Activated T-cell treated with anti-CD3 and anti-CD28 coated beads for 4 hours (primary cell): ENCODE data around the gene ERAS.
"Not testable (repeated sequence)": the region's sequence is repeated elsewhere in the genome, so short reads cannot be mapped to it uniquely, and the experiment has no call there.

Source experiments
- DNase-seq: peaks from one replicate; pipeline ENCODE4 v3.0.0-alpha.2; 2020

ERAS gene

DNA sequence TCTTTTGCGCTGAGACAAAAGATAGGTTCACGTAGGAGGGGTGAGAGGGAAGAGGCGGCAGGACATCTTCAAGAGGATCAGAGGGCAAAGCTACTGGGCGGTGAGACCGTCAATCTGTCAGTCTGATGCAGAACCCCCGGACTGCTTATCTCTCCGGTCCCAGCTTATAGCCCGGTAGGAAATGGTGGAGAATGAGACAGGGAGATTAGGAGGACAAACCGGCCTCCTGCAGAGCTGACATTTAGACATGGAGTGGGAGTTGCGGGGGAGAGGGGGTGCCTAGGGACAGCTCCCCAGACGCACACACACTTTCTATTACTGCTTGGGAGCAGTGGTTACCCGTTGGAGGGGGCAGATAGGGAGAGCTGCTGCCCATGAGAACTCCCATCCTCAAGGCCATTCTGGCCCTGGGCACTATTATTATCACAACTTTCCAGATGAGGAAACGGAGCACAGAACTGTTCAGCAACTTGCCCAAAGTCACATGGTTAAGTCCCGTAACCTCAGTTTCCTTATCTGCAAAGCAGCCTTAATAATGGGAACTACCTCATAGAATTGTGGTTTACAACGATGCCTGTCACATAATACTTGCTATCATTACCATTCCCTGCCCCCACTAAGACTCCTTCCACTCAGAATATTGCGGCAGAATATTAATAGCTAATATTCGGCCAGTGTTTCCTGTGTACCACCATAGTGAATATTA is 25.6 kb upstream of the ERAS start:
- no peak for DNase-seq

DNA sequence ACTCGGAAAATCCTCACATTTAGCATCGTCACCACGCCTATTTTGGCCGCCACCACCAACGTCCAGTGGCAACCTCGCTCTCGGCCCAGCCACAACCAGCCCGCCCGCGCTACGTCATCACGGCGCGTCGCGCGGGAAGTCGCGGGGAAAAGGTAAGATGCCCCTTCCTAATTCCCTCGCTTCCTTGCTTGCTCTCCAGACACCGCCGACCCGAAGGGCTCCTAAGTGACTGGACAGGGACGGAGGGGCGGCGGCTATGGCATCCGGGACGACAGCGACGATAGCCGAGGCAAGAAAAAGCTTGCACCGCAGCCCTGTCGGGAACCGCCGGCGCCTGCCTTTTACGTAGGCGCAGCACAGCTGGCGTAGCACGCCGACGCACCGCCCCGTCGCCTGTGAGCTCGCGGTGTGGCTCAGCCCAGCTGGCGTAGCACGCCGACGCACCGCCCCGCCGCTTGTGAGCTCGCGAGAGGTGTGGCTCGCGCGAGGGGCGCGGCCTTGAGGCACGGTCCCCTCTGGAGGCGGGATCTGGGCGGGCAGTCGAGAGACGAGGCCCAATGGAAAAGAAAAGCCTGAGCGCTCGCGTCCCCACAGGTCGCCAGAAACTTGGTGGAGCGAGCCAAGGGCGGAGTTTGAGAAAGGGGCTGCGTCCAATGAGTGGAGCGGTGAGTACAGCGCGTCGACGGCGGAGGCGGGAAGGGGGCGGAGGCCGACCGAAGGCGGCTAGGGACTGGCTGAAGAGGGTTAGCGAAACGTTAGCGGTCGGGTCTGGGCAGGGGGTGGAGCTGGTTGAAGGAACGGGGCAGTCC is 24.8 kb upstream of the ERAS start, which contains the start of gene HDAC6:
Gene HDAC6, plus strand, starts transcription at position 788 of the 809 bp plus-strand sequence. CDS start 626 bp downstream, outside the sequence.
- peak; percentile 85 for DNase-seq

GRCh38 chrX:48802089-48802904 is 24.0 kb upstream of the ERAS start:
- DNase-seq, result peak; percentile 17

GRCh38 chrX:48802905-48803200 is 23.5 kb upstream of the ERAS start:
- no peak for DNase-seq

DNA sequence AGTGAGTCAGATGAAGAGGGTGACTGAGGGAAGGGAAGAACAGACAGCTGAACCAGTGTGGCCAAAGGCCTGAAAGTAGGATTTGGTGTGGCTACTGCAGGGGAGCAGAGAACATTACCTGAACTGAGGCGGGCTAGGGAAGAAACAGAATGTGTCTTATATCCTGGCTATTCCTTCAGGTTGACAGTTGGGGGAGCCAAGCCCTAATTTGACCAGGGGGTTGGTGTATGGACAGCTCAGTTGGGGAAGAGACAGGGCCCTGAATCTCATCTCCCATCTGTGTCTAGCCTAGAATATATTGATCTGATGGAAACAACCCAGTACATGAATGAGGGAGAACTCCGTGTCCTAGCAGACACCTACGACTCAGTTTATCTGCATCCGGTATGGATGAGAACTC is 20.2 kb upstream of the ERAS start:
- DNase-seq, result no peak

DNA sequence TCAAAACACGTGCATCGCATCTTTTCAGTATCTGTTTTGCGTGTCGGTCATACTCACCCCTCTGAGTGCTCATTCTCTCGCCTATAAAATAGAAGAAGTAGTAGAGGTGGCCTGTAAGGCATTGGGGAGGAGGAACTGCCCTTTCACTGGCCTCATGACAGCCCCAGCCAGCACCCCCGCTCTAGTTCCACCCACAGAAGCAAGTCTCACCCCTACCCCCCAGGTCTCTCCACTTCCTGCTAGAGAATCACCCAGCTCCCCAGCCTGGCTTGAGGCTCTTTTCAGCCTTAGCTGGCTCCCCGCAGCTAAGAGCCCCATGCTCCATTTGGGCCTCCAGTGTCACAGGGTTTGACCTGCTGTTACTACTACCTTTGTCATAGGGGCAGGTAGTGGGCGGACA is 12.7 kb upstream of the ERAS start:
- DNase-seq, result no peak

GRCh38 chrX:48814722-48815121 is 11.6 kb upstream of the ERAS start:
- no peak for DNase-seq

DNA sequence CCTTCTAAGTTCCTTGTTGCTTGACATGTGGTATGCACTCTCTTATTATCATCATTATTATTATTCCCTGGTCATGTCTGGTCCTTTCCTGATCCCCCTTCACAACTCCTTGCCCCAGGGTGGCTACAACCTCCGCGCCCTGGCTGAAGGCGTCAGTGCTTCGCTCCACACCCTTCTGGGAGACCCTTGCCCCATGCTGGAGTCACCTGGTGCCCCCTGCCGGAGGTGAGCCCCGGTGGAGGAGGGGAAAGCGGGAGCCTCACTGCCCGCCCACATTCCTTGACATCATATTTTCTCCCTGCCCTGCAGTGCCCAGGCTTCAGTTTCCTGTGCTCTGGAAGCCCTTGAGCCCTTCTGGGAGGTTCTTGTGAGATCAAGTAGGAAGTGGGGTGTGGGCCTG is 11.0 kb upstream of the ERAS start:
- DNase-seq, result no peak

DNA sequence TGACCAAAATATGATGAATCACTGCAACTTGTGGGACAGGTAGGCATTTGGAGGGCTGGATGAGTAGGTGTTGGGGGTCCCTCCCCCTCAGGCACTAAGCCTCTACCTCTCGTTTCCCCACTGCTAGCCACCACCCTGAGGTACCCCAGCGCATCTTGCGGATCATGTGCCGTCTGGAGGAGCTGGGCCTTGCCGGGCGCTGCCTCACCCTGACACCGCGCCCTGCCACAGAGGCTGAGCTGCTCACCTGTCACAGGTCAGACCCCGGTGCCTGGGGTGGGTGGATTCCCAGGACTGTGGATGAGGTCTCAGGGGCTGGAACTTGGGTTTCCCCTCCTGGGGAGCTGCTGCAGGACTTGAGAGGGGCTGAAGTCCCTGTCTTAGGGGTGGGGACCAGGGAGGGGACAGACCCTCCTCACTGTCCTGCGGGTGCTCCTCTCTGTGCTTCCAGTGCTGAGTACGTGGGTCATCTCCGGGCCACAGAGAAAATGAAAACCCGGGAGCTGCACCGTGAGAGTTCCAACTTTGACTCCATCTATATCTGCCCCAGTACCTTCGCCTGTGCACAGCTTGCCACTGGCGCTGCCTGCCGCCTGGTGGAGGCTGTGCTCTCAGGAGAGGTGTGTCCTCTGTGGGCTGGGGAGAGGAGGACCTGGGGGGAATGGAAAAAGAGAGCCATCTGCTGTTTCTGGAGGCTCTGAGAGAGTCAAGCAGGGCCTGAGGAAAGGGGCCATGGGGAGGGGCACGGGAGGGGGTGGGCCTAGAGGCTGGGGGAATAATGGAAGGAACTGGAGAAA is 10.1 kb upstream of the ERAS start:
- no peak for DNase-seq

- no peak for DNase-seq
Observed at GRCh38 chrX:48818098-48818497, 8.2 kb upstream of the ERAS start.

DNA sequence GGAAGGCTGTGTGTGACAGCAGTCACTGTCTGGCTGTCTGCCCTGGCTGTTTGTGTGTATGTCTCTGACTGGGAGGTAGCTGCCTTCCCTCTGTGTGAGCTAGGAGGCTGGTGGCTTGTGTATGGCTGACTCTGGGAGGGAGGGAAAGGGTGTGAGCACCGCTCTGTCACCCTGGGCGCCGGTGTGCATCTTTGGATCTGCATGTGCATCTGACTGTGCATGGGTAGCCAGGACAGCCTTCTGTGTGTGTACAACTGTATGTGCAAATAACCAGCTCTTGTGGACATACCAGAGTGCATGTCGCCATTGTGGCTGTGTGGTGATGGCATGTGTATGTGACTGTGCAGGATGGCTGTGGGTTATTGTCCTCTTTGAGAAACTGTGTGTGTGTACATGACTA is 7.4 kb upstream of the ERAS start:
- no peak for DNase-seq

- not testable (repeated sequence) for DNase-seq
Observed at GRCh38 chrX:48819394-48819793, 6.9 kb upstream of the ERAS start.

- DNase-seq, result no peak
Observed at GRCh38 chrX:48823053-48823452, 3.3 kb upstream of the ERAS start.

DNA sequence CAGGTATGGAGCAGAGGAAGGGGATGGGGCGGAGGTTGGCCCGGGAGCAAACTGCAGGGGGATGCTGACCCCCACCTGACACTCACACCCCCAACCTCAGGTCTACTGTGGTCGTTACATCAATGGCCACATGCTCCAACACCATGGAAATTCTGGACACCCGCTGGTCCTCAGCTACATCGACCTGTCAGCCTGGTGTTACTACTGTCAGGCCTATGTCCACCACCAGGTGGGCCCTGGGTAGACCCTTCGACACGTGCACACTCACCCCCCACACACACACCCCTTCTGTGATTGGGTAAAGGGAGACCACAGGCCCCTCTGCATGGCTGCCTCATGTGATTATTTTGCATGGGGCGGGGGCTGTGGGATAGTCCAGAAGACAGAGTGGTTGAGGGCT is 2.2 kb upstream of the ERAS start:
- no peak for DNase-seq

- DNase-seq, result no peak
Observed at GRCh38 chrX:48826876-48827653, 752 bp downstream of the ERAS start.

- no peak for DNase-seq
Observed at GRCh38 chrX:48827654-48827968, 1.3 kb downstream of the ERAS start.

DNA sequence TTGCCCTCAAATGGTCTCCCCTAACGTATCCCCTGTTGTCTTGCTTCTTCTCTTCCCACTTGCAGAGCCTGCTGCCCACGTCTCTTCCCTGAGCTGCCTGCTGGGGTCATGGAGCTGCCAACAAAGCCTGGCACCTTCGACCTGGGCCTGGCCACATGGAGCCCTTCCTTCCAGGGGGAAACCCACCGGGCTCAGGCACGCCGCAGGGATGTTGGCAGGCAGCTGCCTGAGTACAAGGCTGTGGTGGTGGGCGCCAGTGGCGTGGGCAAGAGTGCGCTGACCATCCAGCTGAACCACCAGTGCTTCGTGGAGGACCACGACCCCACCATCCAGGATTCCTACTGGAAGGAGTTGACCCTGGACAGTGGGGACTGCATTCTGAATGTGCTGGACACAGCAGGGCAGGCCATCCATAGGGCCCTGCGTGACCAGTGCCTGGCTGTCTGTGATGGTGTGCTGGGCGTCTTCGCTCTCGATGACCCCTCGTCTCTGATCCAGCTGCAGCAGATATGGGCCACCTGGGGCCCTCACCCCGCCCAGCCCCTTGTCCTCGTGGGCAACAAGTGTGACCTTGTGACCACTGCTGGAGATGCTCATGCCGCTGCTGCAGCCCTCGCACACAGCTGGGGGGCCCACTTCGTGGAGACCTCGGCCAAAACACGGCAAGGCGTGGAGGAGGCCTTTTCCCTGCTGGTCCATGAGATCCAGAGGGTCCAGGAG is 2.9 kb downstream of the ERAS start:
- DNase-seq, result no peak

DNA sequence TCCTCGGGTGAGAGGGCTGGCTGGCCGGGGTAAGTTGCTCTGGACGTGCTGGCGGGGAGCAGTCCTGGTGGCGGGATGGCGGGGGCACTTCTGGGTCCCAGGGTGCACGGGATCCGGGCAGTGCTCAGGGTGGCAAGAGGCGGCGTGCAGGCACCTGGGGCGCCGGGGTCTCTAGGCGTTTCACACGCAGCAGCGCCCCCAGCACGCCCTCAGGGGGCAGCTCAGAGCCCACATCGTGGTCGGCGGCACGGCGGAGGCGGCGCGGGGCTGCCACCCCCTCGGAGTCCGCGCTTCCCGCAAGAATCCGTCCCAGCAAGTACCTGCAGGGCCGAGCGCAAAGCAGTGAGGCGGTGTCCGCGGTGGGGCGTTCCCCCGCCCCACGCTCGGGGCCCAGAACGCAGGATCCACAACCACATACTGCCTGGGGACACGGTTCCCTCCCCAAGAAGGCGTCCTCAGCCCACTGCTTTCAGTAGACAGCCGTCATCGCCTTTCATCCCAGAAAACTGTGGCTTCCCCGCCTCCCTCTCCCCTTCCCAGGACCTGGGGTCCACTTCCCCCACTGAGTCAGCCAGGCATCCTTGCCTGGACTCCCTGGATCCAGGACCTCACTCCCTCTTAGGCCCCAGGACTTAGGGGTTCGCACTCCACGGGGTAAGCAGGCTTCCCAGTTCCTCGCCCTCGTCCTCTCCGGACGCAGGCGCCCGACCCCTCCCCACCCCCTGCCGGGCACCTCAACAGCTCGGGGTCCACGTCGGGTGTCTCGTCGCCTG is 5.0 kb downstream of the ERAS start:
- DNase-seq, result no peak

DNA sequence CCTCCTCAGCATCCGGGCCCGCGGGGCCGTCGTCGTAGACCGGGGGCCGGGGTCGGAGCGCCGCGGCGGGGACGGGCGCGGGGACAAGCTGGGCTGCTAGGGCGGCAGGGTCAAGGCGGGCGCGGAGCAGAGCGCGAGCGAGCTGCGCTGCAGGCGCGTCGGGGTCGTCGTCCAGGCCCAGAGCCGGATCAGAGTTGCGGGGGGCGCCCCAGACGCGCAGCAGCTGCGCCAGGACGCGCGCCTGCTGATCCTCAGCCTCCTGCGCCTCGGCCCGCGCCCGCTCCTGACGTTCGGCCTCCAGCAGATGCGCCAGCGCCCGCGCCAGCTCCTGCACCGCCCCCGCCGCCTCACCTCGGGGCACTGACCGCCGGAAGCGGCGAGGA is 5.6 kb downstream of the ERAS start:
- DNase-seq, result no peak

DNA sequence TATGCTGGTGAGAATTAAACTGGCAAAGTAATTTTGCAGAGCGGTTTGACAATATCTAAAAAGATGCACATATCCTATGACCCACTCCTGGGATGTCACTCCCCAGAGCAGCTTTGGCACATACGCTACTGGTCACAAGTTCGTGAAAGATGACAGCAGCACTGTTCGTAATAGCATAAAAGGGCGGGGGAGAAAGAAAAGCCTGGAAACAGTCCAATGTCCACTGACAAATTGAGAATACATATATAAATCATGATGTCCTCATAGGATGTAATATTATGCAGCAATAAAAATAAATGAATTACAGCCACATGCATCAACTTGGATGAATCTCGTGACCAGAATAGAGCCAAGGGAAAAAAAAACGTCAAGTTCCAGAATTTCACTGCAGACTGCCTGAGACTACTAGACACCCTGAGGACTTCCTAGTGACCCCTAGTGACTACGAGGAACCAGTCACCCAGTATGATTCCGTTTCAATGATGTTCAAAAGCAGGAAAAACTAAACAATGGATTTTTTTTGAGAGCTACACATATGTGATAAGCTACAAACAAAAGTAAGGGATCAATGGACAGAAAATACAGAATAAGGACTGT is 7.3 kb downstream of the ERAS start:
- no peak for DNase-seq

DNA sequence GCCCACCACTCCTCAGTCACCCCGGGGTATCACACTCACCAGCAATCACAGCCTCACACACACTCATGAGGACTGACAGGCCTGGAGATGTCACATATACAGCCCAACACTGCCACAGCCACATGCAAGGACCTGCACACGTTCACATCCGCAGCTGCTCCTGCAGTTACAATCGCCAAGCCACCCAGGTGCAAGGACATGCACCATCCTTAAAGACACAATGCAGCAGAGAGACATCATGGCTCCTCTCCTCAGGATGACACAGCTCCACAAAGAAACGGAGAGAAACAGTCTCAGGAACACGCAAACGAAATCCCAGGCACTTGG is 8.0 kb downstream of the ERAS start:
- DNase-seq, result no peak
